Activated naive CD8-positive, alpha-beta T cell treated with anti-CD3 and anti-CD28 coated beads, Interleukin-2, amount 50 U/mL, for 16 hours (primary cell): ENCODE results near the gene CTRB1.
"Not testable (repeated sequence)": the region's sequence is repeated elsewhere in the genome, so short reads cannot be mapped to it uniquely, and the experiment has no call there.

Source experiments
- DNase-seq: peaks from one replicate; pipeline ENCODE4 v3.0.0-alpha.2; 2020; ENCODE audit warnings: low read depth, low spot score

The CTRB1 gene

GRCh38 chr16:75204410-75204758, 14.4 kb upstream of the CTRB1 start:
- DNase-seq = no peak

GRCh38 chr16:75204905-75205304, 13.9 kb upstream of the CTRB1 start:
- DNase-seq = not testable (repeated sequence)

- not testable (repeated sequence) for DNase-seq
Observed at GRCh38 chr16:75205438-75205837, 13.3 kb upstream of the CTRB1 start.

- DNase-seq = not testable (repeated sequence)
Observed at GRCh38 chr16:75205961-75206748, 12.6 kb upstream of the CTRB1 start.

GRCh38 chr16:75206749-75207451, 11.9 kb upstream of the CTRB1 start, which contains the start of gene CTRB2:
CTRB2 (minus strand) TSS chr16:75207161; CDS start chr16:75207141, 20 bp downstream.
- DNase-seq = no peak

- no peak for DNase-seq
Observed at GRCh38 chr16:75207831-75208230, 11.0 kb upstream of the CTRB1 start.

- no peak for DNase-seq
Observed at GRCh38 chr16:75208242-75208825, 10.5 kb upstream of the CTRB1 start.

- DNase-seq = no peak
Observed at GRCh38 chr16:75208861-75209505, 9.8 kb upstream of the CTRB1 start.

- not testable (repeated sequence) for DNase-seq
Observed at GRCh38 chr16:75209514-75209913, 9.3 kb upstream of the CTRB1 start.

GRCh38 chr16:75209944-75210343, 8.8 kb upstream of the CTRB1 start:
- no peak for DNase-seq

GRCh38 chr16:75211286-75211685, 7.5 kb upstream of the CTRB1 start:
- not testable (repeated sequence) for DNase-seq

- no peak for DNase-seq
Observed at GRCh38 chr16:75216127-75216526, 2.7 kb upstream of the CTRB1 start.

- DNase-seq = no peak
Observed at GRCh38 chr16:75216576-75216975, 2.2 kb upstream of the CTRB1 start.

- no peak for DNase-seq
Observed at GRCh38 chr16:75217389-75217851, 1.4 kb upstream of the CTRB1 start.

- no peak for DNase-seq
Observed at GRCh38 chr16:75219088-75219487, 300 bp downstream of the CTRB1 start.

- DNase-seq = no peak
Observed at GRCh38 chr16:75219838-75220237, 1.1 kb downstream of the CTRB1 start.

- no peak for DNase-seq
Observed at GRCh38 chr16:75222271-75222783, 3.5 kb downstream of the CTRB1 start.

- DNase-seq = not testable (repeated sequence)
Observed at GRCh38 chr16:75223129-75223528, 4.3 kb downstream of the CTRB1 start.

- DNase-seq = no peak
Observed at GRCh38 chr16:75224306-75225082, 5.7 kb downstream of the CTRB1 start.

- DNase-seq = no peak
Observed at GRCh38 chr16:75225092-75225491, 6.3 kb downstream of the CTRB1 start.
